Fibroblast of the conjunctiva (primary cell): ENCODE measurements around the gene PYGO2.

Experiments used
- DNase-seq: peaks from one replicate; pipeline ENCODE4 v3.0.0-alpha.2; 2010; ENCODE audit warnings: low read depth

The PYGO2 gene

GRCh38 chr1:154961207-154962155 is at the start of gene PYGO2:
Gene PYGO2 (minus strand): TSS chr1:154961782. CDS start chr1:154961576, 206 bp downstream.
- peak; percentile 41 for DNase-seq

- no peak for DNase-seq
Observed at GRCh38 chr1:155011004-155011416, 49.4 kb upstream of the PYGO2 start.

GRCh38 chr1:155010211-155010918 is 48.8 kb upstream of the PYGO2 start:
- DNase-seq, result no peak

- DNase-seq, result no peak
Observed at GRCh38 chr1:155009742-155010141, 48.2 kb upstream of the PYGO2 start.

GRCh38 chr1:155009221-155009711 is 47.7 kb upstream of the PYGO2 start:
- no peak for DNase-seq

- no peak for DNase-seq
Observed at GRCh38 chr1:155008015-155008941, 46.7 kb upstream of the PYGO2 start.

- DNase-seq, result no peak
Observed at GRCh38 chr1:155007251-155007828, 45.8 kb upstream of the PYGO2 start.

- DNase-seq, result no peak
Observed at GRCh38 chr1:155006601-155007101, 45.1 kb upstream of the PYGO2 start.

- no peak for DNase-seq
Observed at GRCh38 chr1:155005076-155006011, 43.8 kb upstream of the PYGO2 start.

- no peak for DNase-seq
Observed at GRCh38 chr1:155004352-155005075, 42.9 kb upstream of the PYGO2 start.

GRCh38 chr1:155003766-155004351 is 42.3 kb upstream of the PYGO2 start:
- peak; percentile 69 for DNase-seq

GRCh38 chr1:155003227-155003765 is 41.7 kb upstream of the PYGO2 start:
- no peak for DNase-seq

GRCh38 chr1:155002464-155003226 is 41.1 kb upstream of the PYGO2 start, which contains the start of gene ZBTB7B:
Gene ZBTB7B (plus strand): TSS chr1:155002802. CDS start chr1:155014661, 11,859 bp downstream.
- DNase-seq, result no peak

GRCh38 chr1:155001675-155002463 is 40.3 kb upstream of the PYGO2 start:
- DNase-seq, result peak; percentile 98

GRCh38 chr1:155001425-155001674 is 39.8 kb upstream of the PYGO2 start:
- no peak for DNase-seq

GRCh38 chr1:155000726-155001424 is 39.3 kb upstream of the PYGO2 start:
- DNase-seq, result peak; percentile 67

GRCh38 chr1:155000411-155000725 is 38.8 kb upstream of the PYGO2 start:
- DNase-seq, result no peak
